HUES64 (cell line): Measurements from ENCODE around the gene GPATCH8.

Experiments
- H3K27ac ChIP-seq: 2 replicates; pipeline ENCODE4 v1.7.0; 2013; ENCODE audit warnings: low read depth, low read length, inconsistent platforms
- H3K27me3 ChIP-seq: 2 replicates; pipeline ENCODE4 v1.6.1; 2013; ENCODE audit warnings: mild to moderate bottlenecking, low read length; ENCODE audit not compliant: insufficient read depth
- H3K36me3 ChIP-seq: 2 replicates; pipeline ENCODE4 v1.6.1; 2013; ENCODE audit warnings: mild to moderate bottlenecking, low read length; ENCODE audit not compliant: insufficient read depth
- H3K4me1 ChIP-seq: 2 replicates; pipeline ENCODE4 v1.6.1; 2013; ENCODE audit warnings: mild to moderate bottlenecking, low read length, moderate library complexity; ENCODE audit not compliant: insufficient read depth
- H3K4me3 ChIP-seq: 2 replicates; pipeline ENCODE4 v1.5.1; 2013; ENCODE audit warnings: mild to moderate bottlenecking, low read length, moderate library complexity
- H3K9ac ChIP-seq: 2 replicates; pipeline ENCODE4 v1.6.1; 2013; ENCODE audit warnings: mild to moderate bottlenecking, low read depth, low read length
- H3K9me3 ChIP-seq: 2 replicates; pipeline ENCODE4 v1.6.1; 2013; ENCODE audit warnings: low read depth, low read length; ENCODE audit not compliant: insufficient read depth
- WGBS: fragments of 150-250, 120-280 bp; methylation state at CpG from one replicate; pipeline ENCODE4 v1.1.7; 2013; ENCODE audit warnings: missing lambda C conversion rate; 5-methylcytosine and 5-hydroxymethylcytosine counted together

The GPATCH8 gene

DNA sequence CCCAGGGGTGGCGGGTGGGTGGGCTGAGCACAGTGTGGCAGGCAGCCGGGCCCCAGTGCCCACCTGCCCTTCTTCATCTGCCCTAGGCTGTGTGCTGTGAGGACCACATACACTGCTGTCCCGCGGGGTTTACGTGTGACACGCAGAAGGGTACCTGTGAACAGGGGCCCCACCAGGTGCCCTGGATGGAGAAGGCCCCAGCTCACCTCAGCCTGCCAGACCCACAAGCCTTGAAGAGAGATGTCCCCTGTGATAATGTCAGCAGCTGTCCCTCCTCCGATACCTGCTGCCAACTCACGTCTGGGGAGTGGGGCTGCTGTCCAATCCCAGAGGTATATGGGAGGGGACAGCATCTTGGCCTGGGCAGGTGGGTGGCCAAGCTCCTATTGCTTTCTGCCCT lies 151.7 kb downstream of the GPATCH8 start:
- Histone ChIP-seq H3K9ac (no peak overlapping the region), H3K27me3 (no peaks in the 10 kb centered on the region), H3K4me3 (no peak overlapping the region), H3K4me1 (no peaks in the 10 kb centered on the region), H3K27ac (no peak overlapping the region), H3K9me3 (no peaks in the 10 kb centered on the region), H3K36me3 (peaks cover 16% of the 10 kb centered on the region)
- 94% methylated on average over 8 of the region's 8 CpGs for WGBS

DNA sequence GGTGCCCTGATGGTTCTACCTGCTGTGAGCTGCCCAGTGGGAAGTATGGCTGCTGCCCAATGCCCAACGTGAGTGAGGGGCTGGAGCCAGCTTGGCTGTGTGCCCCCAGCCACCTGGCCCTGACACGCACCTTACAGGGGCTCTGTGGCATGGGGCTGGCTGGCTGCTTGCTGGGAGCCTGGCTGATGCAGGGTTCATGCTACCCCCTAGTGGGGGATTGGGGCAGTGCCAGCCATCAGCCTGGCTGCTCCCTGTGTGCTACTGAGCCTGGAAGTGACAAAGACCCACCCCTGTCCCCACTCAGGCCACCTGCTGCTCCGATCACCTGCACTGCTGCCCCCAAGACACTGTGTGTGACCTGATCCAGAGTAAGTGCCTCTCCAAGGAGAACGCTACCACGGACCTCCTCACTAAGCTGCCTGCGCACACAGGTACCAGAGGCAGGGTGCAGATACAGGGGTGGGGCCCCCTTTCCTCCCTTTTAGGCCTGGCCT lies 152.4 kb downstream of the GPATCH8 start:
- Histone ChIP-seq H3K9ac (no peak overlapping the region), H3K9me3 (no peaks in the 10 kb centered on the region), H3K27ac (no peak overlapping the region), H3K4me3 (no peak overlapping the region), H3K36me3 (peaks cover 14% of the 10 kb centered on the region), H3K27me3 (no peaks in the 10 kb centered on the region), H3K4me1 (no peaks in the 10 kb centered on the region; the same call in 1 of the 2 replicates)
- WGBS = 81% methylated on average over 6 of the region's 6 CpGs

DNA sequence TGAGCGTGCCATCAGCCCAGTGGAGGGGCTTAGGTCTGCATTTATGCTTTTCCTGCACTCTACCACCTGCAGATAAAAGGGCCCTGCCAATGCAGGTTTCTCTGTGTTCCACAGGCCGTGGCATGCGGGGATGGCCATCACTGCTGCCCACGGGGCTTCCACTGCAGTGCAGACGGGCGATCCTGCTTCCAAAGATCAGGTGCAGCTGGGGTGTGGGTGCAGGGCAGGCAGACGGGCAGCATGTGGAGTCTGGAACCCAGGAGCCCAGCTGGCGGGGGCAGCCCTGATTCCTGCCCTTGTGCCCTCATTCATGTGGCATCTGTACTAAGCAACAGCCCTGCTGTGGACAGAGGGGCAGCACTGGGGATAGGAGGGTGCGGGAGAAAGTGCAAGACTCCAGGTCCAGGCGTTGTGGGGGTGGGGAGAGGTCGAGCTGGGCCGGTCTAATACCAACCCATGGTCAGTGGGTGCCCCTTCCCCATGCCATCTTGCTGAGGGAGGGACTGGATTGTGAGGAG lies 153.6 kb downstream of the GPATCH8 start:
- H3K9me3 ChIP-seq = no peaks in the 10 kb centered on the region
- no peak overlapping the region for H3K27ac ChIP-seq
- WGBS = 91% methylated on average over 12 of the region's 12 CpGs
- no peaks in the 10 kb centered on the region for H3K27me3 ChIP-seq
- no peak overlapping the region for H3K9ac ChIP-seq
- H3K4me1 ChIP-seq = no peaks in the 10 kb centered on the region; the same call in 1 of the 2 replicates
- H3K4me3 ChIP-seq = no peak overlapping the region
- peaks cover 14% of the 10 kb centered on the region for H3K36me3 ChIP-seq

DNA sequence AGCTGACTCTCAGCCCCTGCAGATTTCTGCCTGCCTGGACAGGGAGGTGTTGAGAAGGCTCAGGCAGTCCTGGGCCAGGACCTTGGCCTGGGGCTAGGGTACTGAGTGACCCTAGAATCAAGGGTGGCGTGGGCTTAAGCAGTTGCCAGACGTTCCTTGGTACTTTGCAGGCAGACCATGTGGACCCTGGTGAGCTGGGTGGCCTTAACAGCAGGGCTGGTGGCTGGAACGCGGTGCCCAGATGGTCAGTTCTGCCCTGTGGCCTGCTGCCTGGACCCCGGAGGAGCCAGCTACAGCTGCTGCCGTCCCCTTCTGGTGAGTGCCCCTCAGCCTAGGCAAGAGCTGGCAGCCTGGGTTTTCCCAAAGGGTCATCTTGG lies 154.2 kb downstream of the GPATCH8 start:
- H3K36me3 ChIP-seq = peaks cover 14% of the 10 kb centered on the region
- WGBS = 92% methylated on average over 6 of the region's 6 CpGs
- no peak overlapping the region for H3K4me3 ChIP-seq
- no peaks in the 10 kb centered on the region for H3K9me3 ChIP-seq
- no peaks in the 10 kb centered on the region; the same call in 1 of the 2 replicates for H3K4me1 ChIP-seq
- no peaks in the 10 kb centered on the region for H3K27me3 ChIP-seq
- H3K27ac ChIP-seq = no peak overlapping the region
- no peak overlapping the region for H3K9ac ChIP-seq

DNA sequence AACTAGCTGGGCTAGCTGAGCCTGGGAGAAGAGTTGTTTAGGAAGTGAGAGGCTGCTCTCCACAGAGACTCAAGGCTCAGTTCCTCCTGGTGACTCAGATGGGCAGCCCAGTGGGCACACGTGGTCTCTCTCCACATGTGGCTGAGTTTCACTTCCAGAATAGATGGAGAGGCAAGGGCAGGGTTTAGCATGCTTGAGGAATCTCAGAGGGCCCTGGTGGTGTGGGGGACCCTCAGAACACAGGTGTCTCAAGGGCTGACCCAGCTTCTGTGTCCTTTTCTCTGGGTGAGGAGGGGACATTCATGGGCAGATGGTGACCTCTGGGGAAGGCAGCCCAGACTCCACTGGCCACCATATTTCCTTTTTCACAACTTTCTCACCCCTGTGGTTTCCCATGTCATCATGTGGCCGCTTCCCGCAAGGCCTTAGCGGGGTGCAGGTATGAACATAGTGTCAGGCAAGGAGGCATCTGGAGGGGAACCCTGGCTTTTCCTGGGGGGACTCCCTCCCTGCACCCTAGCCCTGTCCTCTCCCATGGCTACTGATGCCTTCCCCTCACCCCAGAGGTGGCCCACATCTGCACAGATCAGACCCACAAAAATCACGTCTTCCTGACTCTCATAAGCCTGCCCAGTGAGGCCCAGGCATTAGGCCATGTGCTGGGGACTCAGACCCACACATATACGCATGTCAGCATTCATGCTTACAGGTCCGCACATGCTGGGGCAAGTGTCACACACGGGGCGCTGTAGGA lies 154.8 kb downstream of the GPATCH8 start:
- H3K9ac ChIP-seq = no peak overlapping the region

More for the DNA sequence above, 154.8 kb downstream of the GPATCH8 start:
- peaks cover 14% of the 10 kb centered on the region for H3K36me3 ChIP-seq
- H3K4me3 ChIP-seq = no peak overlapping the region
- 90% methylated on average over 9 of the region's 9 CpGs for WGBS
- no peaks in the 10 kb centered on the region; the same call in 1 of the 2 replicates for H3K27me3 ChIP-seq
- no peak overlapping the region for H3K27ac ChIP-seq
- no peaks in the 10 kb centered on the region for H3K9me3 ChIP-seq
- no peaks in the 10 kb centered on the region; the same call in 1 of the 2 replicates for H3K4me1 ChIP-seq
